HepG2 (cell line): ENCODE measurements around the gene ZCRB1. TPM values are rescaled to one million over a fixed set of nuclear protein-coding genes. Genes with fewer than 3 reads are reported as not detected.

Experiments
- ATAC-seq: fragments of 200-7000 bp; cut with Tn5 transposase; 3 replicates; pipeline ENCODE4 v1.9.1; 2020; ENCODE audit warnings: mild to moderate bottlenecking, moderate library complexity
- BruUV-seq: library from RNA; stranded (reverse); fragments of 400-500 nt; replicated peaks from 2 replicates; lab custom pipeline; 2021; lab: Mats Ljungman, UMichigan
- CTCF ChIA-PET: fragments of 300-600 bp; formaldehyde crosslinking; extraction: SDS; loops from one replicate; lab custom pipeline; 2021; ENCODE audit warnings: low total read pairs, inconsistent platforms, low intra/inter-chr PET ratio; lab: Yijun Ruan, JAX
- POLR2A ChIA-PET: fragments of 350-600 bp; sonication (Branson Sonifier 250); formaldehyde crosslinking; loops from one replicate; lab custom pipeline; 2020; ENCODE audit warnings: antibody characterized with exemption, inconsistent platforms; lab: Yijun Ruan, JAX
- DNase-seq: peaks from one replicate; pipeline ENCODE4 v3.0.0-alpha.2; 2015; ENCODE audit warnings: low spot score
- FAIRE-seq: peaks from 3 replicates; lab custom pipeline; 2011; peaks lifted over from hg19 to GRCh38; lab: Jason Lieb, UNC
- H2AFZ ChIP-seq: one replicate; pipeline ENCODE4 v1.6.1; 2011; ENCODE audit warnings: low read length, inconsistent platforms
- H3K27ac ChIP-seq: fragments of 300-600 bp; 3 replicates; pipeline ENCODE4 v1.8.0; 2011; ENCODE audit warnings: mixed run types, mild to moderate bottlenecking, mixed read lengths, low read length, inconsistent platforms; ENCODE audit not compliant: insufficient read depth; ENCODE audit errors: extremely low read length
- H3K27me3 ChIP-seq, 2 experiments: fragments of 200-600 bp in 1 of 2; 2 replicates in 1 of 2; 3 replicates in 1 of 2; pipeline versions ENCODE4 v1.6.0 to v1.8.0; 2011; ENCODE audit warnings: low read length in 2 of 2, mild to moderate bottlenecking in 2 of 2, moderate library complexity in 2 of 2, inconsistent platforms in 1 of 2; ENCODE audit not compliant: insufficient read depth in 2 of 2, control insufficient read depth in 1 of 2
- H3K36me3 ChIP-seq, 2 experiments: fragments of 200-600 bp in 1 of 2; replicated peaks in 1 of 2; 2 replicates in 1 of 2; 3 replicates in 1 of 2; pipeline versions ENCODE4 v1.5.1 to v1.8.0; 2011; ENCODE audit warnings: low read length in 2 of 2, inconsistent platforms in 1 of 2; ENCODE audit not compliant: insufficient read depth in 2 of 2, control insufficient read depth in 1 of 2
- H3K4me1 ChIP-seq: 2 replicates; pipeline ENCODE4 v1.5.1; 2012; ENCODE audit warnings: low read length, inconsistent platforms; ENCODE audit not compliant: insufficient read depth
- H3K4me2 ChIP-seq: 2 replicates; pipeline ENCODE4 v1.6.0; 2011; ENCODE audit warnings: low read depth, low read length, inconsistent platforms
- H3K4me3 ChIP-seq, 3 experiments: fragments of 200-600 bp in 1 of 3; sonication (generic), shearing (Covaris generic) in 1 of 3; replicated peaks in 1 of 3; 2 replicates each; pipeline ENCODE4 v1.5.1; 2011 to 2016; ENCODE audit warnings: low read length in 3 of 3, inconsistent platforms in 2 of 3, low read depth in 2 of 3, mild to moderate bottlenecking in 2 of 3, control low read depth in 1 of 3, mixed read lengths in 1 of 3; ENCODE audit not compliant: insufficient read depth in 1 of 3
- H3K79me2 ChIP-seq: one replicate; pipeline ENCODE4 v1.6.1; 2011; ENCODE audit warnings: low read length, inconsistent platforms; ENCODE audit not compliant: insufficient read depth
- H3K9ac ChIP-seq: 2 replicates; pipeline ENCODE4 v1.6.0; 2011; ENCODE audit warnings: mild to moderate bottlenecking, low read depth, low read length, inconsistent platforms; ENCODE audit not compliant: insufficient read depth
- H3K9me3 ChIP-seq: 2 replicates; pipeline ENCODE4 v1.5.1; 2012; ENCODE audit warnings: mild to moderate bottlenecking, low read length
- H4K20me1 ChIP-seq: 2 replicates; pipeline ENCODE4 v1.6.0; 2011; ENCODE audit warnings: inconsistent platforms, mild to moderate bottlenecking, low read length, moderate library complexity; ENCODE audit not compliant: insufficient read depth
- CHD4 ChIP-seq: fragments of 200-600 bp; sonication (generic); IDR thresholded peaks from 2 replicates; pipeline ENCODE4 v1.7.0; 2017; ENCODE audit warnings: mild to moderate bottlenecking, low read length, borderline replicate concordance
- ELF4 ChIP-seq: sonication (generic); formaldehyde crosslinking; IDR thresholded peaks from 2 replicates; pipeline ENCODE4 v1.5.0; 2020; ENCODE audit warnings: missing genetic modification reagents, mild to moderate bottlenecking, moderate library complexity, borderline replicate concordance
- FOSL1 ChIP-seq: sonication (generic); formaldehyde crosslinking; IDR thresholded peaks from 2 replicates; pipeline ENCODE4 v1.9.0; 2021; ENCODE audit warnings: missing genetic modification reagents, borderline replicate concordance
- MXD4 ChIP-seq: IDR thresholded peaks from 2 replicates; pipeline ENCODE4 v1.6.1; 2016; ENCODE audit warnings: mild to moderate bottlenecking, missing biosample characterization, missing genetic modification reagents
- MYNN ChIP-seq: sonication (generic); formaldehyde crosslinking; IDR thresholded peaks from 2 replicates; pipeline ENCODE4 v1.4.0; 2020; ENCODE audit warnings: mild to moderate bottlenecking, low read depth, missing genetic modification reagents
- TAF15 ChIP-seq: fragments of 200-400 bp; formaldehyde crosslinking; IDR thresholded peaks from one replicate; pipeline ENCODE4 v1.6.1; 2018; ENCODE audit warnings: mild to moderate bottlenecking, low read depth, low read length; ENCODE audit not compliant: poor library complexity, severe bottlenecking
- ZNF234 ChIP-seq: sonication (generic); formaldehyde crosslinking; conservative IDR thresholded peaks from 2 replicates; pipeline ENCODE4 v1.5.1; 2020; ENCODE audit warnings: mild to moderate bottlenecking, missing genetic modification reagents
- ZNF263 ChIP-seq: sonication (generic); formaldehyde crosslinking; IDR thresholded peaks from 2 replicates; pipeline ENCODE4 v1.4.0; 2020; ENCODE audit warnings: missing genetic modification reagents
- ZNF329 ChIP-seq: sonication (generic); formaldehyde crosslinking; IDR thresholded peaks from 2 replicates; pipeline ENCODE4 v1.9.0; 2021; ENCODE audit warnings: low read depth, mild to moderate bottlenecking, missing genetic modification reagents
- ZNF407 ChIP-seq: sonication (generic); formaldehyde crosslinking; IDR thresholded peaks from one replicate; pipeline ENCODE4 v1.5.1; 2020; ENCODE audit warnings: mild to moderate bottlenecking, missing genetic modification reagents; ENCODE audit errors: not compliant biosample characterization
- ZNF484 ChIP-seq: sonication (generic); formaldehyde crosslinking; IDR thresholded peaks from 2 replicates; pipeline ENCODE4 v1.5.1; 2020; ENCODE audit warnings: mild to moderate bottlenecking, low read depth, missing genetic modification reagents, borderline replicate concordance
- ZNF788 ChIP-seq: sonication (generic); formaldehyde crosslinking; IDR thresholded peaks from 2 replicates; pipeline ENCODE4 v1.5.0; 2020; ENCODE audit warnings: mild to moderate bottlenecking, missing genetic modification reagents, borderline replicate concordance
- WGBS: methylation state at CpG from one replicate; pipeline ENCODE4 v1.1.6; 2017; ENCODE audit warnings: low lambda C conversion rate; 5-methylcytosine and 5-hydroxymethylcytosine counted together
- in situ Hi-C: cut with HindIII; loops from 2 replicates; pipeline ENCODE4 v1.10.0; 2017; ENCODE audit warnings: low pct_unique_long_range_greater_than_20kb; ENCODE audit not compliant: extremely low pct_ligation_motif_present
- intact Hi-C: fragments of 100-400 bp; cut with micrococcal nuclease; formaldehyde crosslinking; loops from one replicate; pipeline ENCODE4 v1.10.0; 2022; ENCODE audit not compliant: unreplicated experiment
- polyA plus RNA-seq, 8 experiments: library from polyadenylated mRNA; depleted of rRNA in 3 of 8; stranded (reverse) in 7 of 8; unstranded in 1 of 8; fragments of >200 nt; fragmentation: Illumina TruSeq in 4 of 8; extraction: Trizol in 4 of 8; gene quantifications; 2 replicates each; pipeline versions ENCODE4 v1.2.1 to v1.2.3, GENCODE V29; 2011 to 2016; ENCODE audit warnings: low read depth in 4 of 8, missing spikeins in 1 of 8, mixed read lengths in 1 of 8; ENCODE audit not compliant: insufficient read depth in 1 of 8
- total RNA-seq, 5 experiments: library from RNA; depleted of rRNA; stranded (reverse); fragments of >200 nt; fragmentation: Illumina TruSeq; extraction: Trizol; gene quantifications; 2 replicates each; pipeline ENCODE4 v1.2.3, GENCODE V29; 2016; ENCODE audit warnings: low read depth in 1 of 5

ZCRB1 gene
- total and polyA plus RNA-seq, 2 of the 13 experiments (the other 11 are each of a cell fraction or from before 2014, with no cell fraction given), result 43.5 to 49.8 TPM

- ChIA-PET POLR2A (no interaction called here), CTCF (no interaction called here)
- H2AFZ ChIP-seq, result no peak overlapping the region
- TF ChIP-seq ZNF484 (CRISPR knock-in tag) (no peak), ZNF263 (CRISPR knock-in tag) (no peak), ZNF234 (CRISPR knock-in tag) (no peak), CHD4 (no peak), MXD4 (CRISPR knock-in tag) (no peak), ZNF329 (CRISPR knock-in tag) (no peak), MYNN (CRISPR knock-in tag) (no peak), FOSL1 (no peak), ZNF788 (CRISPR knock-in tag) (no peak), ZNF407 (no peak), ELF4 (CRISPR knock-in tag) (no peak), TAF15 (no peak)
- no peak overlapping the region for H3K4me3 ChIP-seq
- H3K4me1 ChIP-seq, result no peaks in the 10 kb centered on the region
- WGBS, result 33% methylated on average over 9 of the region's 9 CpGs
- no peaks in the 10 kb centered on the region for H3K9me3 ChIP-seq
- no peak for ATAC-seq
- no TSS peak for BruUV-seq
- H3K27ac ChIP-seq, result no peak overlapping the region
- peaks cover 0 to 3% of the 10 kb centered on the region in 2 experiments; a peak in 1 of 5 replicates for H3K27me3 ChIP-seq
- no peak overlapping the region for H3K9ac ChIP-seq
- H4K20me1 ChIP-seq, result no peaks in the 10 kb centered on the region
- no peak overlapping the region for H3K4me2 ChIP-seq
- in situ Hi-C loops, result no loop called here
- intact Hi-C loops, result no loop called here
- no peak for FAIRE-seq
- no peaks in the 10 kb centered on the region for H3K36me3 ChIP-seq
- DNase-seq, result no peak
- no peaks in the 10 kb centered on the region for H3K79me2 ChIP-seq
These were observed 37.4 kb downstream of the ZCRB1 start for GRCh38 chr12:42288544-42288943.
